Measurements from ENCODE around the gene PLAAT5. TPM values are rescaled to one million over a fixed set of nuclear protein-coding genes. Genes with fewer than 3 reads are reported as not detected.
"Not testable (repeated sequence)": the region's sequence is repeated elsewhere in the genome, so short reads cannot be mapped to it uniquely, and the experiment has no call there.

PLAAT5 gene
- polyA plus RNA-seq, 2 of the 4 experiments (the other 2 are of a cell fraction): 0.04 to 0.12 TPM

- no peak for FAIRE-seq
- no peak overlapping the region for H3K4me3 ChIP-seq
- no peak for ATAC-seq
- POLR2A ChIA-PET: no interaction called here
- H3K9me3 ChIP-seq: no peaks in the 10 kb centered on the region
- no peak overlapping the region for H3K27ac ChIP-seq
- 24% methylated on average over 2 of the region's 2 CpGs for WGBS (ENCODE audit: missing lambda C conversion rate)
- DNase-seq (ENCODE audit: low read depth in 1 of 2, low spot score in 1 of 2): no peak
- CTCF ChIA-PET: no interaction called here
- no peak for TF ChIP-seq RFX5 (IDR thresholded peaks at IDR 0.05)
- no peak for TF ChIP-seq NPAS2 (CRISPR knock-in tag; IDR thresholded peaks at IDR 0.05; ENCODE audit: borderline replicate concordance)
- TF ChIP-seq POLR2A (IDR thresholded peaks at IDR 0.05; ENCODE audit: low read length): no peak
- TF ChIP-seq HDAC2 (IDR thresholded peaks at IDR 0.05): no peak
- no peak for TF ChIP-seq SREBF2 (IDR thresholded peaks at IDR 0.05)
- no peak for TF ChIP-seq CHD4 (IDR thresholded peaks at IDR 0.05; ENCODE audit: borderline replicate concordance)
- no peak for TF ChIP-seq ESRRA (IDR thresholded peaks at IDR 0.05; ENCODE audit: borderline replicate concordance, low read length)
- H3K4me1 ChIP-seq: no peaks in the 10 kb centered on the region
- H3K4me2 ChIP-seq: no peak overlapping the region
Measured at GRCh38 chr11:63444160-63444559, 46.8 kb downstream of the PLAAT5 start.

GRCh38 chr11:63443714-63444113 is 47.3 kb downstream of the PLAAT5 start:
- Histone ChIP-seq H3K9me3 (no peaks in the 10 kb centered on the region), H3K27ac (no peak overlapping the region), H3K4me1 (no peaks in the 10 kb centered on the region), H3K4me2 (no peak overlapping the region), H3K4me3 (no peak overlapping the region)
- no peak for FAIRE-seq
- TF ChIP-seq ZFP36 (IDR thresholded peaks at IDR 0.05; ENCODE audit: borderline replicate concordance, partially characterized antibody) (no peak), FOXS1 (CRISPR knock-in tag; IDR thresholded peaks at IDR 0.05) (no peak), HOXB5 (CRISPR knock-in tag; IDR thresholded peaks at IDR 0.05) (no peak), HEYL (CRISPR knock-in tag; IDR thresholded peaks at IDR 0.05) (no peak)
- no peak for DNase-seq (ENCODE audit: low read depth in 1 of 2, low spot score in 1 of 2)
- 9% methylated on average over 1 of the region's 1 CpG for whole genome bisulfite sequencing (ENCODE audit: missing lambda C conversion rate)
- CTCF ChIA-PET: no interaction called here
- ATAC-seq: no peak
- POLR2A ChIA-PET: no interaction called here

GRCh38 chr11:63435831-63436230 is 55.1 kb downstream of the PLAAT5 start:
- ATAC-seq; POLR2A ChIA-PET; H3K9me3 ChIP-seq; H3K27ac ChIP-seq; H3K4me3 ChIP-seq; CTCF ChIA-PET; H3K4me1 ChIP-seq; DNase-seq (ENCODE audit: low read depth in 1 of 2, low spot score in 1 of 2); FAIRE-seq: not testable (repeated sequence)
- 33% methylated on average over 1 of the region's 4 CpGs for WGBS (ENCODE audit: missing lambda C conversion rate)
- peak overlapping the region; percentile 58 for H3K4me2 ChIP-seq

- POLR2A ChIA-PET; CTCF ChIA-PET; FAIRE-seq; H3K9me3 ChIP-seq; H3K4me1 ChIP-seq; H3K27ac ChIP-seq; DNase-seq (ENCODE audit: low read depth in 1 of 2, low spot score in 1 of 2); ATAC-seq: not testable (repeated sequence)
- WGBS (ENCODE audit: missing lambda C conversion rate): 7% methylated on average over 22 of the region's 22 CpGs
- Histone ChIP-seq H3K4me3 (peak overlapping the region; percentile 38; the same call in 2 of the 3 replicates), H3K4me2 (peak overlapping the region; percentile 58)
Measured at GRCh38 chr11:63435351-63435750, 55.6 kb downstream of the PLAAT5 start.

GRCh38 chr11:63430731-63431130 is 60.2 kb downstream of the PLAAT5 start:
- DNase-seq (ENCODE audit: low read depth in 1 of 2, low spot score in 1 of 2); FAIRE-seq; H3K9me3 ChIP-seq; H3K4me1 ChIP-seq; H3K27ac ChIP-seq; POLR2A ChIA-PET; ATAC-seq; H3K4me3 ChIP-seq; CTCF ChIA-PET; H3K4me2 ChIP-seq: not testable (repeated sequence)
- WGBS (ENCODE audit: missing lambda C conversion rate): 13% methylated on average over 2 of the region's 2 CpGs

GRCh38 chr11:63427971-63428508 is 62.9 kb downstream of the PLAAT5 start:
- WGBS (ENCODE audit: missing lambda C conversion rate): 40% methylated on average over 2 of the region's 2 CpGs
- no peak overlapping the region for H3K27ac ChIP-seq
- ATAC-seq: no peak

More at GRCh38 chr11:63427971-63428508, 62.9 kb downstream of the PLAAT5 start:
- ChIA-PET CTCF (no interaction called here), POLR2A (no interaction called here)
- FAIRE-seq (no peak), DNase-seq (ENCODE audit: low read depth in 1 of 2, low spot score in 1 of 2) (no peak)
- no peak for TF ChIP-seq HEYL (CRISPR knock-in tag; IDR thresholded peaks at IDR 0.05)
- no peak for TF ChIP-seq NFE2L2 (conservative IDR thresholded peaks at IDR 0.05; ENCODE audit: low read length)
- TF ChIP-seq HOXB5 (CRISPR knock-in tag; IDR thresholded peaks at IDR 0.05): no peak
- no peak for TF ChIP-seq EHMT2 (IDR thresholded peaks at IDR 0.05; ENCODE audit: low read depth)
- no peak for TF ChIP-seq RNF2 (IDR thresholded peaks at IDR 0.05; ENCODE audit: borderline replicate concordance, low read depth)
- no peak overlapping the region for H3K4me3 ChIP-seq
- H3K4me1 ChIP-seq: no peaks in the 10 kb centered on the region
- H3K9me3 ChIP-seq: no peaks in the 10 kb centered on the region
- H3K4me2 ChIP-seq: no peak overlapping the region

Measured in A549 (cell line).